ENCODE data around the gene ERG. TPM values are rescaled to one million over a fixed set of nuclear protein-coding genes. Genes with fewer than 3 reads are reported as not detected.

Gene ERG
- total RNA-seq, 1 donor from 2014 or later, result 61.4 TPM

GRCh38 chr21:38361324-38361723 lies 137.0 kb downstream of the ERG start:
- DNase-seq (ENCODE audit: low read depth, low spot score), result no peak

GRCh38 chr21:38359835-38360234 lies 138.4 kb downstream of the ERG start:
- no peak for DNase-seq (ENCODE audit: low read depth, low spot score)

- no peak for DNase-seq (ENCODE audit: low read depth, low spot score)
These were observed 139.2 kb downstream of the ERG start for GRCh38 chr21:38359090-38359489.

GRCh38 chr21:38358666-38359065 lies 139.6 kb downstream of the ERG start:
- no peak for DNase-seq (ENCODE audit: low read depth, low spot score)

GRCh38 chr21:38358098-38358497 lies 140.2 kb downstream of the ERG start:
- DNase-seq (ENCODE audit: low read depth, low spot score), result no peak

GRCh38 chr21:38356883-38357625 lies 141.2 kb downstream of the ERG start:
- DNase-seq (ENCODE audit: low read depth, low spot score), result no peak

GRCh38 chr21:38355992-38356781 lies 142.1 kb downstream of the ERG start:
- DNase-seq (ENCODE audit: low read depth, low spot score), result no peak

- DNase-seq (ENCODE audit: low read depth, low spot score), result no peak
These were observed 142.9 kb downstream of the ERG start for GRCh38 chr21:38355353-38355752.

GRCh38 chr21:38354746-38355145 lies 143.5 kb downstream of the ERG start:
- no peak for DNase-seq (ENCODE audit: low read depth, low spot score)

GRCh38 chr21:38354231-38354630 lies 144.0 kb downstream of the ERG start:
- DNase-seq (ENCODE audit: low read depth, low spot score), result no peak

- no peak for DNase-seq (ENCODE audit: low read depth, low spot score)
These were observed 145.6 kb downstream of the ERG start for GRCh38 chr21:38352536-38353219.

- DNase-seq (ENCODE audit: low read depth, low spot score), result no peak
These were observed 146.2 kb downstream of the ERG start for GRCh38 chr21:38351961-38352521.

- DNase-seq (ENCODE audit: low read depth, low spot score), result no peak
These were observed 146.9 kb downstream of the ERG start for GRCh38 chr21:38351176-38351959.

- no peak for DNase-seq (ENCODE audit: low read depth, low spot score)
These were observed 147.6 kb downstream of the ERG start for GRCh38 chr21:38350684-38351083.

- DNase-seq (ENCODE audit: low read depth, low spot score), result no peak
These were observed 148.3 kb downstream of the ERG start for GRCh38 chr21:38349977-38350376.

GRCh38 chr21:38349111-38349746 lies 149.0 kb downstream of the ERG start:
- no peak for DNase-seq (ENCODE audit: low read depth, low spot score)

- DNase-seq (ENCODE audit: low read depth, low spot score), result no peak
These were observed 152.0 kb downstream of the ERG start for GRCh38 chr21:38346286-38346685.

GRCh38 chr21:38343691-38344090 lies 154.6 kb downstream of the ERG start:
- DNase-seq (ENCODE audit: low read depth, low spot score), result no peak

- no peak for DNase-seq (ENCODE audit: low read depth, low spot score)
These were observed 155.5 kb downstream of the ERG start for GRCh38 chr21:38342739-38343138.

- DNase-seq (ENCODE audit: low read depth, low spot score), result no peak
These were observed 156.7 kb downstream of the ERG start for GRCh38 chr21:38341546-38342012.

All from pulmonary artery endothelial cell (primary cell).